Endothelial cell (in vitro differentiated cells): ENCODE measurements around the gene CCRL2. TPM values are rescaled to one million over a fixed set of nuclear protein-coding genes. Genes with fewer than 3 reads are reported as not detected.

Experiments
- DNase-seq: peaks from one replicate; pipeline ENCODE4 v3.0.0; 2021; ENCODE audit warnings: low spot score
- H3K27ac Mint-ChIP-seq: one replicate; pipeline ENCODE4 v1.8.0; 2021; ENCODE audit warnings: mixed read lengths, inconsistent platforms; ENCODE audit not compliant: unreplicated experiment
- H3K27me3 Mint-ChIP-seq: one replicate; pipeline ENCODE4 v1.8.0; 2021; ENCODE audit warnings: mild to moderate bottlenecking, moderate library complexity, mixed read lengths, inconsistent platforms; ENCODE audit not compliant: unreplicated experiment
- H3K36me3 Mint-ChIP-seq: one replicate; pipeline ENCODE4 v1.8.0; 2021; ENCODE audit warnings: mild to moderate bottlenecking, low read depth, mixed read lengths, inconsistent platforms; ENCODE audit not compliant: unreplicated experiment
- H3K4me1 Mint-ChIP-seq: one replicate; pipeline ENCODE4 v1.8.0; 2021; ENCODE audit warnings: mild to moderate bottlenecking, mixed read lengths, inconsistent platforms; ENCODE audit not compliant: unreplicated experiment
- H3K4me3 Mint-ChIP-seq: one replicate; pipeline ENCODE4 v1.8.0; 2021; ENCODE audit warnings: mild to moderate bottlenecking, mixed read lengths, inconsistent platforms; ENCODE audit not compliant: unreplicated experiment
- H3K9me3 Mint-ChIP-seq: one replicate; pipeline ENCODE4 v1.8.0; 2021; ENCODE audit warnings: mixed read lengths, inconsistent platforms; ENCODE audit not compliant: unreplicated experiment
- CTCF ChIP-seq: fragments of 200-600 bp; sonication (generic); IDR thresholded peaks from one replicate; pipeline ENCODE4 v1.5.0; 2021; ENCODE audit warnings: antibody characterized with exemption; ENCODE audit not compliant: unreplicated experiment
- total RNA-seq: library from RNA; stranded (reverse); fragmentation: NEBNext Ultra II Directional; extraction: Animal tissue kit (Norgen Biotek cat#: 25700); gene quantifications from one replicate; pipeline ENCODE4 v1.2.1, GENCODE V29; 2021; ENCODE audit not compliant: unreplicated experiment

CCRL2 gene
- total RNA-seq, 1 donor from 2014 or later: 1.4 TPM

DNA sequence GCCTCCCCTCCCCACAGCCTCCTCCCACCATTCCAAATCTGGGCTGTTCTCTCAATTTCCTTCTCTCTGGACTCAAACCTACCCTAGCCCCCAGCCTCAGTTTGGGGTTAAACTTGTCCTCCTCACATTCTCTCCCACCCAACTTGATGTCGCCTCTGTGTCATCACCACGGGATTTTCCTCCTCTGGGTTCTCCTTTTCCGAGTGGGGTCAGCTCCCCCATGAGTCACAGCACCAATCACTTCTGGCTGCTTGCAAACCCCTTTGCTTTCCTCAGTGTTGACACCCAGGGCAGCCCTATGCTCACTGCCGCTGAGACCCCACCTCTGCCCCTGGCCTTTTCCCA is 644 bp upstream of the CCRL2 start:
- Mint-ChIP-seq H3K4me3 (no peak overlapping the region), H3K4me1 (peaks cover 23% of the 10 kb centered on the region), H3K9me3 (no peaks in the 10 kb centered on the region), H3K27me3 (peaks cover 3% of the 10 kb centered on the region), H3K36me3 (no peaks in the 10 kb centered on the region), H3K27ac (no peak overlapping the region)
- no peak for DNase-seq
- TF ChIP-seq CTCF: no peak

DNA sequence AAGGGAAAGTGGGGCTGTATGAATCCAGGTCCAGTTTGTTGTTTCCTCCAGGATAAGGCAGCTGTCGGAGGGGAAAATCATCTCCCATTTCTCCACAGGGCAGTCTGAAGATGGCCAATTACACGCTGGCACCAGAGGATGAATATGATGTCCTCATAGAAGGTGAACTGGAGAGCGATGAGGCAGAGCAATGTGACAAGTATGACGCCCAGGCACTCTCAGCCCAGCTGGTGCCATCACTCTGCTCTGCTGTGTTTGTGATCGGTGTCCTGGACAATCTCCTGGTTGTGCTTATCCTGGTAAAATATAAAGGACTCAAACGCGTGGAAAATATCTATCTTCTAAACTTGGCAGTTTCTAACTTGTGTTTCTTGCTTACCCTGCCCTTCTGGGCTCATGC is 911 bp downstream of the CCRL2 start:
- peaks cover 3% of the 10 kb centered on the region for H3K27me3 Mint-ChIP-seq

GRCh38 chr3:46408853-46409252 is 1.8 kb downstream of the CCRL2 start:
- Mint-ChIP-seq H3K36me3 (no peaks in the 10 kb centered on the region), H3K4me1 (peaks cover 37% of the 10 kb centered on the region), H3K9me3 (no peaks in the 10 kb centered on the region), H3K27me3 (peaks cover 3% of the 10 kb centered on the region), H3K27ac (no peak overlapping the region), H3K4me3 (no peak overlapping the region)
- no peak for TF ChIP-seq CTCF
- no peak for DNase-seq

More for the DNA sequence above, 911 bp downstream of the CCRL2 start:
- no peak for DNase-seq
- Mint-ChIP-seq H3K27ac (no peak overlapping the region), H3K9me3 (no peaks in the 10 kb centered on the region), H3K4me3 (peak overlapping the region; percentile 25), H3K4me1 (peaks cover 31% of the 10 kb centered on the region), H3K36me3 (no peaks in the 10 kb centered on the region)
- no peak for TF ChIP-seq CTCF

GRCh38 chr3:46409739-46410489 is 2.9 kb downstream of the CCRL2 start:
- no peak overlapping the region for H3K4me3 Mint-ChIP-seq
- H3K9me3 Mint-ChIP-seq: no peaks in the 10 kb centered on the region
- H3K27ac Mint-ChIP-seq: no peak overlapping the region
- no peak for DNase-seq
- H3K36me3 Mint-ChIP-seq: no peaks in the 10 kb centered on the region
- peaks cover 3% of the 10 kb centered on the region for H3K27me3 Mint-ChIP-seq
- peaks cover 43% of the 10 kb centered on the region for H3K4me1 Mint-ChIP-seq
- TF ChIP-seq CTCF: no peak

DNA sequence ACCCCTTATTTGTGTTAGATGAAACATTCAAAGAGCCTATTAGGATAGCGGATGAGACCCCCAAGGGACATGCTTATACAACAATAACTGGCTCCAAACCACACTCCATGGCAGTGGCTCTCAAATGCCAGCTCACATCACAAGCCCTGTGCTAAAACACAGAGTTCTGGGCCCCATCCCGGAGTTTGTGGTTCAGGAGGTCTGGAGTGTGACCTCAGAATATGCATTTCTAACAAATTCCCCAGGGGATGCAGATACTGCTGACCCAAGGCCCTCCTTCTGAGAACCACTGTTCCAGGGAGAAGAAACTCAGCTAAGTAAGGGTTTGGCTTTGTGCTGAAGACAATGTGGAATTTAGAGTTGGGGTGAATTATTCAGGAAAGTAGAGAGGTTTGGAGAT is 3.6 kb downstream of the CCRL2 start:
- Mint-ChIP-seq H3K27ac (no peak overlapping the region), H3K4me3 (no peak overlapping the region), H3K27me3 (no peaks in the 10 kb centered on the region), H3K4me1 (peaks cover 39% of the 10 kb centered on the region), H3K36me3 (no peaks in the 10 kb centered on the region), H3K9me3 (no peaks in the 10 kb centered on the region)
- TF ChIP-seq CTCF: no peak
- DNase-seq: no peak
